ENCODE results near the gene PLEKHA5. TPM values are rescaled to one million over a fixed set of nuclear protein-coding genes. Genes with fewer than 3 reads are reported as not detected.

PLEKHA5 gene
- polyA plus RNA-seq, 1 donor (not counting 4 experiments of a cell fraction or from before 2014, with no cell fraction given) = 21.7 TPM

DNA sequence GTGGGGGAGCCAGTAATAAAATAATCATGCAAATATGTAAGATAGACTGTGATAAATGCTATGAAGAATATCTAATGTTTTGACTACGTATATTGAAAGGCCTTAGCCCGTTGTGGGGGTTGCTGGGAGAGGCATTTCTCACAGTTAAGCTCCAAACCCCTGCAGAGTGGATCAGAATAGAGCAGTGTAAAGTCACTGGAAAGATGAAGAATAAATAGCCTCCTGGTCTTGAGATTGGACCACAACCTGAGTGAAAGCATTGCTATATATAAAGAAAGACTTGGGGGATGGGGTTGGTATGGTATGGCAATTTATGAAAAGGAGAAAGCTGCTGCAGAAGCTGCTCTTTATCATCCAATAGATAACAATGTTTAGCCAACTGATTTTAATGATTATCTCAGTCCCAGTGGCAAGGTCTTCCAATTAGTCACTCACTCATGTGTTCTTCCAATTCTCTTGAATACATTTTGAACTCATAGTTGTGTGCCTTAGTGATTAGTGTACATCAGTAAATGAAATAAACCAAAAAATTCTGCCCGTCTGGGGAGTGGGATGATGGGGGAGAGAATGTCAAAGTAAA, 10.2 kb downstream of the PLEKHA5 start:
- H2AFZ ChIP-seq (ENCODE audit: control insufficient read depth, low read length) = no peak overlapping the region
- H3K79me2 ChIP-seq (ENCODE audit: control insufficient read depth, insufficient read depth, low read length) = peaks cover 79% of the 10 kb centered on the region
- H3K27ac ChIP-seq (ENCODE audit: control insufficient read depth, insufficient read depth, low read length) = no peak overlapping the region
- H3K4me1 ChIP-seq (ENCODE audit: control insufficient read depth, extremely low read depth, insufficient read depth, low read length) = peaks cover 19% of the 10 kb centered on the region
- H4K20me1 ChIP-seq (ENCODE audit: control insufficient read depth, extremely low read depth, insufficient read depth, low read length) = no peaks in the 10 kb centered on the region
- FAIRE-seq (no peak), DNase-seq (ENCODE audit: low read depth, low spot score) (no peak)
- no peak for TF ChIP-seq EZH2 (IDR thresholded peaks at IDR 0.05; ENCODE audit: low read length)
- TF ChIP-seq, protein P1, sequence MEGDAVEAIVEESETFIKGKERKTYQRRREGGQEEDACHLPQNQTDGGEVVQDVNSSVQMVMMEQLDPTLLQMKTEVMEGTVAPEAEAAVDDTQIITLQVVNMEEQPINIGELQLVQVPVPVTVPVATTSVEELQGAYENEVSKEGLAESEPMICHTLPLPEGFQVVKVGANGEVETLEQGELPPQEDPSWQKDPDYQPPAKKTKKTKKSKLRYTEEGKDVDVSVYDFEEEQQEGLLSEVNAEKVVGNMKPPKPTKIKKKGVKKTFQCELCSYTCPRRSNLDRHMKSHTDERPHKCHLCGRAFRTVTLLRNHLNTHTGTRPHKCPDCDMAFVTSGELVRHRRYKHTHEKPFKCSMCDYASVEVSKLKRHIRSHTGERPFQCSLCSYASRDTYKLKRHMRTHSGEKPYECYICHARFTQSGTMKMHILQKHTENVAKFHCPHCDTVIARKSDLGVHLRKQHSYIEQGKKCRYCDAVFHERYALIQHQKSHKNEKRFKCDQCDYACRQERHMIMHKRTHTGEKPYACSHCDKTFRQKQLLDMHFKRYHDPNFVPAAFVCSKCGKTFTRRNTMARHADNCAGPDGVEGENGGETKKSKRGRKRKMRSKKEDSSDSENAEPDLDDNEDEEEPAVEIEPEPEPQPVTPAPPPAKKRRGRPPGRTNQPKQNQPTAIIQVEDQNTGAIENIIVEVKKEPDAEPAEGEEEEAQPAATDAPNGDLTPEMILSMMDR (optimal IDR thresholded peaks at IDR 0.05 in 1 of 3, IDR thresholded peaks at IDR 0.05 in 1 of 3, conservative IDR thresholded peaks at IDR 0.05 in 1 of 3; ENCODE audit: extremely low read depth in 1 of 3, insufficient read depth in 2 of 3, low read length in 3 of 3) = no peak
- H3K4me3 ChIP-seq (ENCODE audit: control insufficient read depth in 2 of 3, extremely low read depth in 1 of 3, insufficient read depth in 2 of 3, low read depth in 1 of 3, low read length in 3 of 3) = no peak overlapping the region
- peaks cover 4 to 5% of the 10 kb centered on the region in 2 experiments for H3K36me3 ChIP-seq (ENCODE audit: control insufficient read depth in 2 of 2, extremely low read depth in 1 of 2, insufficient read depth in 2 of 2, low read length in 2 of 2)
- no peak overlapping the region for H3K9ac ChIP-seq (ENCODE audit: control insufficient read depth, extremely low read depth, insufficient read depth, low read length)
- no peak overlapping the region for H3K4me2 ChIP-seq (ENCODE audit: control insufficient read depth, extremely low read depth, insufficient read depth, low read depth, low read length)
- no peaks in the 10 kb centered on the region for H3K27me3 ChIP-seq (ENCODE audit: control insufficient read depth, extremely low read depth, insufficient read depth, low read length)
- peaks cover 4% of the 10 kb centered on the region for H3K9me1 ChIP-seq (ENCODE audit: control insufficient read depth, extremely low read depth, insufficient read depth, low read length)
- dilution Hi-C loops (cut with MboI; ENCODE audit: extremely low pct_ligation_motif_present, low sequenced_read_pairs) = no loop called here
- no peaks in the 10 kb centered on the region for H3K9me3 ChIP-seq (ENCODE audit: control insufficient read depth, low read depth, low read length)

DNA sequence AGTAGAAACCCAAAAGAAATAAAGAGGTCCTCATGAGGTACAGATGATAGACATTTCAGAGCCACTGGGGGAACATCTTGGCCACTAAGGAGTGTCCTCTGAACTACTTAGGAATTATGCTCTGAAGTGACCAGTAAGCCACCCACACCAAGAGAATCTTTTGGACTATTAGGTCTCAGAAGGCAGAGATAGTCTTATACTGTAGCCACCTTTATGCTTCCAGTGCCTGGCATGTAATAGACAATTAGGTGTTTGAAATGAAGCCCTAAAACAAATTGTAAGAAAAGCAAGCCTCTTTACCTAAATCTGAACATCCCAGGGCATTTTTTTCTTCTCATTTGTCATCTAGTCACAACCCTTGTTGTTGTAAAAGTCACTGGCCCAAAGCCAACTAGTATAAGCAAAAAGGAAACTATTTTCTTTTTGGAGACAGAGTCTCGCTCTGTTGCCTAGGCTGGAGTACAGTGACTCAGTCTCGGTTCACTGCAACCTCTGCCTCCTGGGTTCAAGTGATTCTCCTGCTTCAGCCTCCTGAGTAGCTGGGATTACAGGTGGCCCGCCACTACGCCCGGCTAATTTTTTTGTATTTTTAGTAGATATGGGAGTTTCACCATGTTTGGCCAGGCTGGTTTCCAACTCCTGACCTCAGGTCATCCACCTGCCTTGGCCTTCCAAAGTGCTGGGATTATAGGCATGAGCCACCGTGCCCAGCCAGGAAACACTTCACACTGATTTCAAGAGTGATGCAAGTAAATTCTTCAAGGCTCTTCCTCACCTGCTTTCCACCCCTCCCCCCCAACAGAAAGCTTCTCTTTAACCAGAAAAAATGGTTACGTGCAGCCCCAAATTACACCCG, 11.1 kb downstream of the PLEKHA5 start:
- H3K79me2 ChIP-seq (ENCODE audit: control insufficient read depth, insufficient read depth, low read length) = peaks cover 78% of the 10 kb centered on the region
- no peak for DNase-seq (ENCODE audit: low read depth, low spot score)
- H3K36me3 ChIP-seq (ENCODE audit: control insufficient read depth in 2 of 2, extremely low read depth in 1 of 2, insufficient read depth in 2 of 2, low read length in 2 of 2) = peaks cover 4 to 5% of the 10 kb centered on the region in 2 experiments
- dilution Hi-C loops (cut with MboI; ENCODE audit: extremely low pct_ligation_motif_present, low sequenced_read_pairs) = no loop called here
- no peak overlapping the region for H3K4me2 ChIP-seq (ENCODE audit: control insufficient read depth, extremely low read depth, insufficient read depth, low read depth, low read length)
- TF ChIP-seq EZH2 (IDR thresholded peaks at IDR 0.05; ENCODE audit: low read length) = no peak
- TF ChIP-seq, protein P1 (optimal IDR thresholded peaks at IDR 0.05 in 1 of 3, IDR thresholded peaks at IDR 0.05 in 1 of 3, conservative IDR thresholded peaks at IDR 0.05 in 1 of 3; ENCODE audit: extremely low read depth in 1 of 3, insufficient read depth in 2 of 3, low read length in 3 of 3) = no peak
- peaks cover 4% of the 10 kb centered on the region for H3K9me1 ChIP-seq (ENCODE audit: control insufficient read depth, extremely low read depth, insufficient read depth, low read length)
- no peak overlapping the region for H2AFZ ChIP-seq (ENCODE audit: control insufficient read depth, low read length)
- FAIRE-seq = no peak
- no peak overlapping the region for H3K27ac ChIP-seq (ENCODE audit: control insufficient read depth, insufficient read depth, low read length)
- H3K9ac ChIP-seq (ENCODE audit: control insufficient read depth, extremely low read depth, insufficient read depth, low read length) = no peak overlapping the region
- no peak overlapping the region for H3K4me3 ChIP-seq (ENCODE audit: control insufficient read depth in 2 of 3, extremely low read depth in 1 of 3, insufficient read depth in 2 of 3, low read depth in 1 of 3, low read length in 3 of 3)
- no peaks in the 10 kb centered on the region for H3K9me3 ChIP-seq (ENCODE audit: control insufficient read depth, low read depth, low read length)
- peaks cover 19% of the 10 kb centered on the region for H3K4me1 ChIP-seq (ENCODE audit: control insufficient read depth, extremely low read depth, insufficient read depth, low read length)
- H3K27me3 ChIP-seq (ENCODE audit: control insufficient read depth, extremely low read depth, insufficient read depth, low read length) = no peaks in the 10 kb centered on the region
- no peaks in the 10 kb centered on the region for H4K20me1 ChIP-seq (ENCODE audit: control insufficient read depth, extremely low read depth, insufficient read depth, low read length)

Data from keratinocyte (primary cell).